ENCODE results near the gene MIR17HG.
"Not testable (repeated sequence)": the region's sequence is repeated elsewhere in the genome, so short reads cannot be mapped to it uniquely, and the experiment has no call there.

Gene MIR17HG

DNA sequence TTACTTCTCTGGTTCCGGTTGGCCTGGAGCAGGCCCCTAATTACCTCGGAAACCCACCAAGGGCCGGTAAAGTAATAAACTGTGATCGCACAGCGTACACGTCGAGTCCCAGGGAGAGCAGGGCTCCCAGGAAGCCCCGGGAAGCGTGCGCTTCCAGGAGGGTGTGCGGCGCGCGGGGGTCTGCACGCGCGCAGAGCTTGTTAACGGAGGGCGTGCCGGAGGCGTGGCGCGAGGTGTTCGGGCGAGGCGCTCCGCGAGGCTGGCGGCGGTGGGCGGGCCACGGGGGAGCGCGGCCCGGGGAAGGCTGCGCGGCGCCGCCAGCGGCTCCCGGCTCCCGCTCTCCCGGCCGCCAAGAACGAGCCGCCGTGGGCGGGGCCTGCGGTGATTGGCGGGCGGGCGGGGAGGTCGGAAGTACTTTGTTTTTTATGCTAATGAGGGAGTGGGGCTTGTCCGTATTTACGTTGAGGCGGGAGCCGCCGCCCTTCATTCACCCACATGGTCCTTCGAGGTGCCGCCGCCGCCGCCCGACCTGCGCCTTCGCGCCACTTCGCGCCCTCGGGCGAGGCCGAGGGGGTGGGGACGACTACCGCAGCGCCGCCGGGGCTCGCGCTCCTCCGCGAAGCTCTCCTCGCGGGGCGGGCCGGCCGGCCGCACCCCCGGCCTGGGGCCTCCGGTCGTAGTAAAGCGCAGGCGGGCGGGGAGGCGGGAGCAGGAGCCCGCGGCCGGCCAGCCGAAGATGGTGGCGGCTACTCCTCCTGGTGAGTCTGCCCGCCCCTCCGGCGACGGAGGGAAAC, at the start of gene MIR17HG:
MIR17HG (plus strand) TSS at position 486 of the 794 bp plus-strand sequence.
- peak; percentile 55 for DNase-seq (ENCODE audit: low read depth, low spot score)
- peak within 1 kb of the TSS; percentile 89 for H3K27ac ChIP-seq

GRCh38 chr13:91298060-91298459, 49.4 kb upstream of the MIR17HG start:
- H3K27ac ChIP-seq, result no peak overlapping the region
- DNase-seq (ENCODE audit: low read depth, low spot score), result no peak

- H3K27ac ChIP-seq, result no peak overlapping the region
- no peak for DNase-seq (ENCODE audit: low read depth, low spot score)
Observed at GRCh38 chr13:91302111-91302510, 45.4 kb upstream of the MIR17HG start.

GRCh38 chr13:91303031-91303430, 44.5 kb upstream of the MIR17HG start:
- no peak overlapping the region for H3K27ac ChIP-seq
- DNase-seq (ENCODE audit: low read depth, low spot score), result no peak

DNA sequence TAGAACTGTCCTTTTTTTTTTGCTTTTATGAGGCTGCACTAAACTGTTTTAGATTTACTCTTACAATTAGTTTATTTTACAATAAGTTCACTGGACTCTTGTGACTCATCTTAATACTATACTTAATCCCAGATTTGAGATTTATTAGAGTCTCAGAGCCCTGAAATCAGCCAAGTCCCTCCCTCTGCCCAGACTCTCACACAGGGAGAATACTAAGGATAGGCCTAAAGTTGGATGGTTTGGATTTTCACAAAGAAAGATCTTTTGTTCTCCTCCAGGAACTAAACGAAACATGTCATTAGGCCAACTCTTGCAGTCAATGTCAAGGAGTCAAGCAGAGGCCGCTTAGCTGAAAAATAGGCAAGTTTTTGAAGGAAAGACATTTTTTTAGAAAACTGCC, 42.7 kb upstream of the MIR17HG start:
- no peak overlapping the region for H3K27ac ChIP-seq
- no peak for DNase-seq (ENCODE audit: low read depth, low spot score)

DNA sequence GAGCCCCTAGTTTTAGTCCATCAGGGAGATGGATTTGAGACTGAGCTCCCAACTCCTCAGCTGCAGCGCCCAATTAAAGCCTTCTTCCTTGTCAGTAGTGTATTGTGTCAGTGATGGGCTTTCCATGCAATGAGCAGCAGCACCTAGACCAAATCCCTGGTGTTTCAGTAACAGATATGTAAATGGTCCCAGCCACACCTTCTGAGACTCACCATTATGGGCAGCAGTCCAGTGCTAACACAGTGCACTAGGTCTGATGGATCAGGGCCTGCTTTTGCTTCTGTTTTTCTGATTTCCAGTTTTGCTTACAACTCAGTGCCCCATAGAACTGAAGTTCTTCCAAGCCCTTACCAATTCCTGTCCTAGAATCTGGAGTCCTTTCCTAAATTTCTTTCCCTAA, 41.8 kb upstream of the MIR17HG start:
- no peak overlapping the region for H3K27ac ChIP-seq
- DNase-seq (ENCODE audit: low read depth, low spot score), result no peak

- DNase-seq (ENCODE audit: low read depth, low spot score), result no peak
- H3K27ac ChIP-seq, result no peak overlapping the region
Observed at GRCh38 chr13:91307887-91308286, 39.6 kb upstream of the MIR17HG start.

DNA sequence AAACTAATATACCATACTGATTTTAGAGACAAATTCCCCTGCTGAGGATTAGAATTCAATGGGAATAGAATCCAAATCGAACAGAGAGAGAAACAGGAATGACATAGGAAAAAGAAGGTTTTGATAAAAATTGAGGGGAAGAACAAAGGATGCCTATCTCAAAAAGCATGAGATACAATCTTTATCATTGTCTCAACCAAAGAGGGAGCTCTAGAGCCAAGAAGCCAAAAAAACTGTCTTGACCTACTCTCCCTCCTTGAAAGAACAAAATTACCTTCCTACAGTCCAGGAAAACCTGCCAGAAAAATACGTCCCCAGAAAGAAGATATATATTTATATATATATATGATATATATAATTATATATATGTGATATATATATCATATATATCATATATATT, 39.2 kb upstream of the MIR17HG start:
- DNase-seq (ENCODE audit: low read depth, low spot score), result no peak
- H3K27ac ChIP-seq, result no peak overlapping the region

GRCh38 chr13:91311491-91311890, 36.0 kb upstream of the MIR17HG start:
- no peak for DNase-seq (ENCODE audit: low read depth, low spot score)
- no peak overlapping the region for H3K27ac ChIP-seq

DNA sequence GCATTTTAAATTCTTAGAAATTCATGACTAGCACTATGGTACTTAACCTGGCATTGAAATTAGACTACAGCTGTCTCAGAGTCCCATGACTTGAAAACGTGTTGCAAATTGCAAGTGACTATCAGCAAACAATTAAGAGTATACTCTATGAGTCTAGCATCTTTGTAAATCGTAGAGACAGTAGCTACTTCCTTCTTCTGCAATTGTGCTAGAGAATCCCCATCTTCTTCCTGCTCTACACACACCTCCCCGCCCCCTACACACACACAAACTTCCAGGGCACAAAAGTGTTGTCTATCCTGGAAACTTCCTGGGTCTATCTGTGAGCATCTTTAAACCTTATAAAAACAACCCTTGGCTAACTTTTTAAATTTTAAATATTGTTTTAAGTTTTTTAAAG, 35.2 kb upstream of the MIR17HG start:
- no peak for DNase-seq (ENCODE audit: low read depth, low spot score)

DNA sequence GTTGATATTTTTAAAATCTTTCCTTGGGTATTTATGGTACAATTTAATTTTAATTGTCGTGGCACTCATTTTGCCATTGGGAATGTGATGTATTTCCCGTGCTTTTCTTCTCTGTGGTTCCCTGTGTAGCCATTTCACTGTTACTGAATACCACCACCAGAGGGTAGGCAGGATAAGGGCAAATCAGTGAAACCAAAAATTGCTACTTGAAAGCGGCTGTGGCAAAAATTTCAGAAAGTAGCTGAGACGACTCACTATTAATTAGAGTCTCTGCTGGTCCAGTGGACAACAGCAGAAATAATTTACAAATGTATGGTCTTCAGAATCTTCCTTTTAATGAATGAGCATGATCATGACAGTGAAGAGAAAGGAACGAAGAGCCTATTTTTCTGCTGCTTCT, 34.4 kb upstream of the MIR17HG start:
- DNase-seq (ENCODE audit: low read depth, low spot score), result no peak
- H3K27ac ChIP-seq, result no peak overlapping the region

More for the DNA sequence above, 35.2 kb upstream of the MIR17HG start:
- no peak overlapping the region for H3K27ac ChIP-seq

DNA sequence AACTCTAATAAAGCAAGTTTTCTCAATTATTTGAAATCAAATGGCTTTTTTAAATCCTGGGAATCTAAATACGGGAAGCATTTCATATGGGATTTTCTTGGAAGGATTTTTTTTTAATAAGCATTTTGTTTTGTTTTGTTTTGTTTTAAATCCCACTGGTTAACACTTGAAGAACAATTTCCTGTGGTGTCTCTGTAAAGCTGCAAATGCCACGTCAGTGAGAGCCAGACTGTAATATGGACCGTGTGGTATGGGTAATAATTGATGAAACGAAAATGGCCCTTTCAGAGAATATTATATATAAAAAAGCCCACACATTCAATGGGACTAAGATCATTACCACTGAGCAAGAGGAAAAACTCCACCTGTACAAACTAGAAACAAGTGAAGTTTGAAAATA, 33.9 kb upstream of the MIR17HG start:
- DNase-seq (ENCODE audit: low read depth, low spot score), result no peak
- no peak overlapping the region for H3K27ac ChIP-seq

DNA sequence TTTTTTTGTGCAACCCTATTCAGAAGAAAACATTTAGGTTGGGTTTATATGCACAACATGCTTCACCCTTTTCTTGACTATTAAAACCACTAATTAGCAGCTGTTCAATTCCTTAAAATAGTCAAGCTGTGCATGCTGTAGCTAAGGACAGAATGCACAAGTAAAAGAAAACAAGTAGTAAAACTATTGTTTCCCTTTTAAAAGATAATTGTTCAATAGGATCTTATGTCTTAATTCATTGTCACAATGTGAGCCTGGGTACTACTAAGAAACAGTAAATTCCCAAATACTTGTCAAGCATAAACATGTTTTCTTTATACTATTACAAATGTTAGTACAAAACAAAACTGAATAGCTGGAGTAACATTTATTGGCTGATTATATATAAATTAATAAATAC, 32.6 kb upstream of the MIR17HG start:
- no peak overlapping the region for H3K27ac ChIP-seq
- DNase-seq (ENCODE audit: low read depth, low spot score), result no peak

DNA sequence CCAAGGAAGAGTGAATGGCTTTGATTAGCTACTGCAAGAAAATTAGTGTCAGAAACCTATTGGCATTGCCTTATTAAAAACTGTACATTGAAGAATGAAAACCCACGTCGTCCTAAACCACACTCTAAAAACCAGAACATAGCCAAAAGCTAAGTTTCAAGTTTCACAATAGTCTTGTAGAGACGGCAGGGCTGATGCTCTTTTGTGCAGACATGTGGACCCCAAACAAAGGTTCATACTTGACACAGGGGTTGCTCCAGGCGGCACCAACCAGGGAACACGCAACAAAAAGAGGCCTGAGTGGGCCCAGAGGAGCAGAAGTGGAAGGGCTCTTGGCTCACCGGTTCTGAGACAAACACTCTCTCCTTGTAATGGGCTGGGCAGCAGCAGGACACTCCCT, 28.6 kb upstream of the MIR17HG start:
- DNase-seq (ENCODE audit: low read depth, low spot score), result no peak

DNA sequence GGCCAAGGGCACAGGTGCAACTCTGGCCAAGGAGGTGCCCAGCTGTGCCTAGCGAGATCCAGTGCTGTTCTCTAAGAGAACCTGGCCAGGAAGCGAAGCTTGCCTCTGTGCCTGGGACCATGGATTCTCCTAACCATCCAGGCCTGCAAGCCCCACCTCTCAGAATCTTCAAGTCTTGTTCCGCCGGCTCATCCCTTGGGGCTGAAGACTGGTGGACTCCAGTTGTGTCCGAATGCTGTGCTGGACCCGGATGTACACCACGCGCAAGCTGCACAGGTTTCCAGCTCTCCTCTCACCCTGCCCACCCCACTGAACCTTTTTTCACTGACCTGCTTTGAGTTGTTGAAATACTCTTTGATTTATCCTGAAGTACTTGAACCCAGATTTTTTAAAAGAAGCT, 27.5 kb upstream of the MIR17HG start:
- H3K27ac ChIP-seq, result no peak overlapping the region
- no peak for DNase-seq (ENCODE audit: low read depth, low spot score)

More for the DNA sequence above, 28.6 kb upstream of the MIR17HG start:
- H3K27ac ChIP-seq, result no peak overlapping the region

GRCh38 chr13:91320990-91321389, 26.5 kb upstream of the MIR17HG start:
- DNase-seq (ENCODE audit: low read depth, low spot score); H3K27ac ChIP-seq: not testable (repeated sequence)

GRCh38 chr13:91323349-91323748, 24.1 kb upstream of the MIR17HG start:
- no peak for DNase-seq (ENCODE audit: low read depth, low spot score)

GRCh38 chr13:91326146-91326545, 21.3 kb upstream of the MIR17HG start:
- no peak for DNase-seq (ENCODE audit: low read depth, low spot score)
- no peak overlapping the region for H3K27ac ChIP-seq

More at GRCh38 chr13:91323349-91323748, 24.1 kb upstream of the MIR17HG start:
- no peak overlapping the region for H3K27ac ChIP-seq

DNA sequence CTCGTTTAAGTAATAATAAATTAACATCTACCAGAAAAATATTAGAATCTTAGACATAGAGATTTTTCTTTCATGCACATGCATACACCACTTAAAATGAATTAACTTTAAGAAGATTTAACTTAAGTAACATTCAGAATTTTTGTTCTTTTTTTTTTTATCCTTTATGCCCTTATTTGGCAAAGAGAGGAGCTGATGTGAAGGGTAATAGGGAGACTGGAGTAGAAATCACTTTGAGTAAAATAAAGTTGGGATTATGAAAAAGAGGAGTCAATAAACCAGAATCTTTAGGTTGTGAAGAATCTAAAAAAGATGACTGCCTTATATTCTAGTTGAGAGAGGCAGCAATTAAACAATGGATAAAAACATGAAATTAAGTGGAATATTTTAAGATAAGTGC, 18.8 kb upstream of the MIR17HG start:
- DNase-seq (ENCODE audit: low read depth, low spot score), result no peak
- no peak overlapping the region for H3K27ac ChIP-seq

DNA sequence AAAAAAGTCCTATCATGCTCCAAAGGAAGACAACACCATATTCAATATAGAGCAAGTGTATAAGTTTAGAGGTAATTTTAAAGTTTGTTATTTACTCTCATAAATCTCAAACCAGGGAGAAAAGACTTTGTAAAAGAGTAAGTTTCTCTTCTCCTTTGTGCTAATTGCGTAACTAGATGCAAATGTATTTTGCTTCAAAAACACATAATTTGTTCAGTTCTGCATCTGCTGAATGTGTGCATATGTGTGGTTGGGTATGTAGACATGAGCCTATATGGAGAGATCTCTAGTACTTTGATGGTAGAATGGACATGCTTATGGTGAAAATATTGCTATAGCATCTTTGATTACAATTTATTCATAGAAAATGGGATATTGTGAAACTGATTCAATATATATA, 17.8 kb upstream of the MIR17HG start:
- DNase-seq (ENCODE audit: low read depth, low spot score), result no peak
- no peak overlapping the region for H3K27ac ChIP-seq

DNA sequence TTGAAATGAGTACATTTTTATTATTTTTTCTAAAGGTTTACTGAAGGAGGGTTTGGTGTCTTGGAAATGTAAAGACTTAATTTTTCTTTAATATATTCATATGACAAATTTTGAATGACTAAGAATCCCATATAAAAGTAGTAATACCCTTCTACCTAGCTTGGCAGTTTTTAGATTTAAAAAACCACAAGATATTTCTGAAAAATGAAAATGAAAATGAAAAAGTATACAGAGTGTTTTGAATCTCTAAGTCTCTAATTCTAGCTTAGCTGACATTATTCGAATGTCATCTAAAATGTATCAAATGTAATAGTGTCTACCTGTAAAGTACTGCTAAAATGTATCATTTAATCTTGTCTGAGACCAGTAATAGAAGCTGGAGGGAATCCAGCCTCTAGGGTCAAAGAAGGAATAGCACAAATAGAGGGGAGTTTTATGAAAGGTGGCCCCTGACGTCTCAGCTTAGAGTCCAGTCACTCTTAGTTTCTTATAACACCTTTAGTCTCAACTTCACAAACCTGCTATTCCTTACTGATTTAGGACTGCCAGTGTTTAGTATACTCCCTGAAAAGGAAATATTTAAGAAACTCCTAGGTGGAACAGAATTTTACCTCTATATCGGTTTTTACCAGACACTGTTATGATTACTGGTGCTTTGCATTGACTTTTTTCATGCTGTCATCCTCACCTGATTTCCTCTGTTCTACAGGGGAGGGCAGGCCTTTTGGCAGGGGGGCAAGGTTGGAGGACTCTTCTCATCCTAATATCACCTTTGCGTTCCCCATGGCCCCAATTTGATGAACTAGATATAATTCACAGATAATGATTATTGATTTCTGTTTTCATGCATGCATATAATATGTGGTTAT, 16.2 kb upstream of the MIR17HG start:
- H3K27ac ChIP-seq, result no peak overlapping the region

More for the DNA sequence above, 16.2 kb upstream of the MIR17HG start:
- no peak for DNase-seq (ENCODE audit: low read depth, low spot score)

All from epithelial cell of prostate (primary cell).